HepG2 (cell line): Measurements from ENCODE around the gene PLXND1. TPM values are rescaled to one million over a fixed set of nuclear protein-coding genes. Genes with fewer than 3 reads are reported as not detected.
A peak's percentile ranks its signal among the peaks of the same experiment; 100 is the strongest.

ENCODE experiments used
- ATAC-seq: fragments of 200-7000 bp; cut with Tn5 transposase; 3 replicates; pipeline ENCODE4 v1.9.1; 2020; ENCODE audit warnings: mild to moderate bottlenecking, moderate library complexity
- BruUV-seq: library from RNA; stranded (reverse); fragments of 400-500 nt; replicated peaks from 2 replicates; lab custom pipeline; 2021; lab: Mats Ljungman, UMichigan
- CTCF ChIA-PET: fragments of 300-600 bp; formaldehyde crosslinking; extraction: SDS; loops from one replicate; lab custom pipeline; 2021; ENCODE audit warnings: low total read pairs, inconsistent platforms, low intra/inter-chr PET ratio; lab: Yijun Ruan, JAX
- POLR2A ChIA-PET: fragments of 350-600 bp; sonication (Branson Sonifier 250); formaldehyde crosslinking; loops from one replicate; lab custom pipeline; 2020; ENCODE audit warnings: antibody characterized with exemption, inconsistent platforms; lab: Yijun Ruan, JAX
- DNase-seq: peaks from one replicate; pipeline ENCODE4 v3.0.0-alpha.2; 2015; ENCODE audit warnings: low spot score
- FAIRE-seq: peaks from 3 replicates; lab custom pipeline; 2011; peaks lifted over from hg19 to GRCh38; lab: Jason Lieb, UNC
- H2AFZ ChIP-seq: one replicate; pipeline ENCODE4 v1.6.1; 2011; ENCODE audit warnings: low read length, inconsistent platforms
- H3K27ac ChIP-seq: fragments of 300-600 bp; 3 replicates; pipeline ENCODE4 v1.8.0; 2011; ENCODE audit warnings: mixed run types, mild to moderate bottlenecking, mixed read lengths, low read length, inconsistent platforms; ENCODE audit not compliant: insufficient read depth; ENCODE audit errors: extremely low read length
- H3K27me3 ChIP-seq, 2 experiments: fragments of 200-600 bp in 1 of 2; 2 replicates in 1 of 2; 3 replicates in 1 of 2; pipeline versions ENCODE4 v1.6.0 to v1.8.0; 2011; ENCODE audit warnings: low read length in 2 of 2, mild to moderate bottlenecking in 2 of 2, moderate library complexity in 2 of 2, inconsistent platforms in 1 of 2; ENCODE audit not compliant: insufficient read depth in 2 of 2, control insufficient read depth in 1 of 2
- H3K36me3 ChIP-seq, 2 experiments: fragments of 200-600 bp in 1 of 2; replicated peaks in 1 of 2; 2 replicates in 1 of 2; 3 replicates in 1 of 2; pipeline versions ENCODE4 v1.5.1 to v1.8.0; 2011; ENCODE audit warnings: low read length in 2 of 2, inconsistent platforms in 1 of 2; ENCODE audit not compliant: insufficient read depth in 2 of 2, control insufficient read depth in 1 of 2
- H3K4me1 ChIP-seq: 2 replicates; pipeline ENCODE4 v1.5.1; 2012; ENCODE audit warnings: low read length, inconsistent platforms; ENCODE audit not compliant: insufficient read depth
- H3K4me2 ChIP-seq: 2 replicates; pipeline ENCODE4 v1.6.0; 2011; ENCODE audit warnings: low read depth, low read length, inconsistent platforms
- H3K4me3 ChIP-seq, 3 experiments: fragments of 200-600 bp in 1 of 3; sonication (generic), shearing (Covaris generic) in 1 of 3; replicated peaks in 1 of 3; 2 replicates each; pipeline ENCODE4 v1.5.1; 2011 to 2016; ENCODE audit warnings: low read length in 3 of 3, inconsistent platforms in 2 of 3, low read depth in 2 of 3, mild to moderate bottlenecking in 2 of 3, control low read depth in 1 of 3, mixed read lengths in 1 of 3; ENCODE audit not compliant: insufficient read depth in 1 of 3
- H3K79me2 ChIP-seq: one replicate; pipeline ENCODE4 v1.6.1; 2011; ENCODE audit warnings: low read length, inconsistent platforms; ENCODE audit not compliant: insufficient read depth
- H3K9ac ChIP-seq: 2 replicates; pipeline ENCODE4 v1.6.0; 2011; ENCODE audit warnings: mild to moderate bottlenecking, low read depth, low read length, inconsistent platforms; ENCODE audit not compliant: insufficient read depth
- H3K9me3 ChIP-seq: 2 replicates; pipeline ENCODE4 v1.5.1; 2012; ENCODE audit warnings: mild to moderate bottlenecking, low read length
- H4K20me1 ChIP-seq: 2 replicates; pipeline ENCODE4 v1.6.0; 2011; ENCODE audit warnings: inconsistent platforms, mild to moderate bottlenecking, low read length, moderate library complexity; ENCODE audit not compliant: insufficient read depth
- KMT2B ChIP-seq: IDR thresholded peaks from 2 replicates; pipeline ENCODE4 v1.6.1; 2016; ENCODE audit warnings: missing genetic modification reagents, missing compliant biosample characterization
- MAFF ChIP-seq: IDR thresholded peaks from 2 replicates; pipeline ENCODE4 v1.6.1; 2011; ENCODE audit warnings: low read depth, low read length, improper control_type of control experiment
- MED8 ChIP-seq: sonication (generic); formaldehyde crosslinking; IDR thresholded peaks from 2 replicates; pipeline ENCODE4 v1.8.1; 2023; ENCODE audit warnings: mild to moderate bottlenecking, missing genetic modification reagents; ENCODE audit not compliant: insufficient replicate concordance
- NCOA2 ChIP-seq: sonication (generic); formaldehyde crosslinking; IDR thresholded peaks from 2 replicates; pipeline ENCODE4 v1.8.0; 2022; ENCODE audit warnings: inconsistent platforms
- NFYB ChIP-seq: sonication (generic); formaldehyde crosslinking; IDR thresholded peaks from 2 replicates; pipeline ENCODE4 v1.4.0; 2020; ENCODE audit warnings: missing genetic modification reagents
- NFYC ChIP-seq: IDR thresholded peaks from 2 replicates; pipeline ENCODE4 v1.6.1; 2016; ENCODE audit warnings: missing genetic modification reagents, missing compliant biosample characterization
- NR1H2 ChIP-seq: sonication (generic); formaldehyde crosslinking; IDR thresholded peaks from 2 replicates; pipeline ENCODE4 v1.8.1; 2022; ENCODE audit warnings: low read depth, missing genetic modification reagents, borderline replicate concordance
- PITX1 ChIP-seq: sonication (generic); formaldehyde crosslinking; IDR thresholded peaks from 2 replicates; pipeline ENCODE4 v1.5.1; 2020; ENCODE audit warnings: mild to moderate bottlenecking, missing genetic modification reagents
- PTBP1 ChIP-seq: fragments of 200-400 bp; formaldehyde crosslinking; IDR thresholded peaks from 2 replicates; pipeline ENCODE4 v1.6.1; 2018; ENCODE audit warnings: low read length, low read depth; ENCODE audit not compliant: poor library complexity, severe bottlenecking
- RARA ChIP-seq: IDR thresholded peaks from 2 replicates; pipeline ENCODE4 v1.6.1; 2016; ENCODE audit warnings: missing genetic modification reagents, missing compliant biosample characterization
- TAF15 ChIP-seq: fragments of 200-400 bp; formaldehyde crosslinking; IDR thresholded peaks from one replicate; pipeline ENCODE4 v1.6.1; 2018; ENCODE audit warnings: mild to moderate bottlenecking, low read depth, low read length; ENCODE audit not compliant: poor library complexity, severe bottlenecking
- ZBTB20 ChIP-seq: sonication (generic); formaldehyde crosslinking; IDR thresholded peaks from 2 replicates; pipeline ENCODE4 v1.8.1; 2023; ENCODE audit warnings: missing genetic modification reagents, low read depth, mild to moderate bottlenecking, borderline replicate concordance
- ZNF256 ChIP-seq: sonication (generic); formaldehyde crosslinking; conservative IDR thresholded peaks from 2 replicates; pipeline ENCODE4 v1.4.0; 2020; ENCODE audit warnings: missing genetic modification reagents
- ZNF562 ChIP-seq: sonication (generic); formaldehyde crosslinking; IDR thresholded peaks from 2 replicates; pipeline ENCODE4 v1.8.0; 2022; ENCODE audit warnings: missing genetic modification reagents, borderline replicate concordance
- ZNF746 ChIP-seq: sonication (generic); formaldehyde crosslinking; IDR thresholded peaks from 2 replicates; pipeline ENCODE4 v1.8.0; 2022; ENCODE audit warnings: mild to moderate bottlenecking, missing genetic modification reagents
- WGBS: methylation state at CpG from one replicate; pipeline ENCODE4 v1.1.6; 2017; ENCODE audit warnings: low lambda C conversion rate; 5-methylcytosine and 5-hydroxymethylcytosine counted together
- in situ Hi-C: cut with HindIII; loops from 2 replicates; pipeline ENCODE4 v1.10.0; 2017; ENCODE audit warnings: low pct_unique_long_range_greater_than_20kb; ENCODE audit not compliant: extremely low pct_ligation_motif_present
- intact Hi-C: fragments of 100-400 bp; cut with micrococcal nuclease; formaldehyde crosslinking; loops from one replicate; pipeline ENCODE4 v1.10.0; 2022; ENCODE audit not compliant: unreplicated experiment
- polyA plus RNA-seq, 8 experiments: library from polyadenylated mRNA; depleted of rRNA in 3 of 8; stranded (reverse) in 7 of 8; unstranded in 1 of 8; fragments of >200 nt; fragmentation: Illumina TruSeq in 4 of 8; extraction: Trizol in 4 of 8; gene quantifications; 2 replicates each; pipeline versions ENCODE4 v1.2.1 to v1.2.3, GENCODE V29; 2011 to 2016; ENCODE audit warnings: low read depth in 4 of 8, missing spikeins in 1 of 8, mixed read lengths in 1 of 8; ENCODE audit not compliant: insufficient read depth in 1 of 8
- total RNA-seq, 5 experiments: library from RNA; depleted of rRNA; stranded (reverse); fragments of >200 nt; fragmentation: Illumina TruSeq; extraction: Trizol; gene quantifications; 2 replicates each; pipeline ENCODE4 v1.2.3, GENCODE V29; 2016; ENCODE audit warnings: low read depth in 1 of 5
- TF ChIP-seq, protein P1 (sequence below): sonication (generic); formaldehyde crosslinking; IDR thresholded peaks from 2 replicates; pipeline ENCODE4 v1.5.0; 2020; ENCODE audit warnings: missing genetic modification reagents, mild to moderate bottlenecking, borderline replicate concordance

The PLXND1 gene
- total and polyA plus RNA-seq, 2 of the 13 experiments (the other 11 are each of a cell fraction or from before 2014, with no cell fraction given): 15.9 to 42.0 TPM

DNA sequence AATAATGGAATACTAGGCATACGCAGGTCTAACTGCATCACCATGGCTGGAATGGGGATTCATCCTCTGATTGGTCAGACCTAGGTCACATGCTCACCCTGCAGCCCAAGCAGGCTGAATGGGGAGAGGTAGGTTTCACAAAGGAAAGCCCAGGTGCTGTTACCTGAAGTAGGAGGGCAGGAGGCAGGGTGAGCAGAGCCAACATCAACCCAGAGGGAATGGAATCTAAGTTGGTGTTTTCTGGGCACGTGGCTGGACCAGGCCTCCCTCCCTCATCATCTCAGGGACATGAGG lies 70.2 kb downstream of the PLXND1 start:
- Histone ChIP-seq H3K36me3 (no peaks in the 10 kb centered on the region), H3K79me2 (no peaks in the 10 kb centered on the region), H2AFZ (no peak overlapping the region), H3K4me1 (peaks cover 68% of the 10 kb centered on the region), H4K20me1 (no peaks in the 10 kb centered on the region), H3K9me3 (no peaks in the 10 kb centered on the region), H3K27me3 (no peaks in the 10 kb centered on the region), H3K27ac (no peak overlapping the region), H3K4me3 (no peak overlapping the region), H3K9ac (no peak overlapping the region), H3K4me2 (no peak overlapping the region)
- BruUV-seq: no TSS peak
- intact Hi-C loops: no loop called here
- ChIA-PET CTCF (no interaction called here), POLR2A (interaction anchor here (2.6 kb wide), 1 partner anchor 16 kb away, joined by 10 read pairs; no protein-coding TSS in a partner anchor)
- in situ Hi-C loops: no loop called here
- TF ChIP-seq NFYC (CRISPR knock-in tag): peak; percentile 63
- TF ChIP-seq ZNF256 (CRISPR knock-in tag): no peak
- peak; percentile 0; the same call in 1 of the 2 replicates for TF ChIP-seq MAFF
- TF ChIP-seq ZNF746 (CRISPR knock-in tag): no peak
- TF ChIP-seq TAF15: no peak
- TF ChIP-seq ZBTB20 (CRISPR knock-in tag): no peak
- TF ChIP-seq NFYB (CRISPR knock-in tag): peak; percentile 34; the same call in 1 of the 2 replicates
- no peak for TF ChIP-seq PITX1 (CRISPR knock-in tag)
- no peak for TF ChIP-seq KMT2B (CRISPR knock-in tag)
- no peak for TF ChIP-seq RARA (CRISPR knock-in tag)
- TF ChIP-seq NR1H2 (CRISPR knock-in tag): no peak
- no peak for TF ChIP-seq MED8
- no peak for TF ChIP-seq ZNF562
- TF ChIP-seq NCOA2 (CRISPR knock-in tag): no peak
- no peak for TF ChIP-seq PTBP1
- TF ChIP-seq, protein P1, sequence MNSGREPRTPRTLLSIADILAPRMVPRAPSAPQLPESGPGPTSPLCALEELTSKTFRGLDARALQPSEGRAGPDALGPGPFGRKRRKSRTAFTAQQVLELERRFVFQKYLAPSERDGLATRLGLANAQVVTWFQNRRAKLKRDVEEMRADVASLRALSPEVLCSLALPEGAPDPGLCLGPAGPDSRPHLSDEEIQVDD: no peak
- no peak for FAIRE-seq
- 71% methylated on average over 1 of the region's 2 CpGs for WGBS
- no peak for DNase-seq
- no peak for ATAC-seq
